Activated CD8-positive, alpha-beta T cell treated with anti-CD3 and anti-CD28 coated beads for 36 hours (primary cell): ENCODE data around the gene RAB1B. TPM values are rescaled to one million over a fixed set of nuclear protein-coding genes. Genes with fewer than 3 reads are reported as not detected.

Source experiments
- ATAC-seq: fragments of 200-7000 bp; cut with Tn5 transposase; one replicate; pipeline ENCODE4 v1.10.0; 2021; ENCODE audit warnings: mild to moderate bottlenecking, moderate library complexity
- CTCF ChIA-PET: fragments of 350-600 bp; sonication (Branson Sonifier 250); formaldehyde crosslinking; loops from one replicate; lab custom pipeline; 2021; ENCODE audit warnings: antibody characterized with exemption; lab: Charles Lee
- POLR2A ChIA-PET: fragments of 350-600 bp; sonication (Branson Sonifier 250); formaldehyde crosslinking; loops from one replicate; lab custom pipeline; 2021; ENCODE audit warnings: antibody characterized with exemption; lab: Charles Lee
- DNase-seq: peaks from one replicate; pipeline ENCODE4 v3.0.0-alpha.2; 2020
- H3K27ac Mint-ChIP-seq: one replicate; pipeline ENCODE4 v1.8.0; 2021; ENCODE audit warnings: mild to moderate bottlenecking, mixed read lengths
- H3K27me3 Mint-ChIP-seq: one replicate; pipeline ENCODE4 v1.8.0; 2021; ENCODE audit warnings: mixed read lengths
- H3K36me3 Mint-ChIP-seq: one replicate; pipeline ENCODE4 v1.8.0; 2021; ENCODE audit warnings: low read depth, mixed read lengths
- H3K4me1 Mint-ChIP-seq: one replicate; pipeline ENCODE4 v1.8.0; 2021; ENCODE audit warnings: low read depth, mixed read lengths
- H3K4me3 Mint-ChIP-seq: one replicate; pipeline ENCODE4 v1.8.0; 2021; ENCODE audit warnings: mild to moderate bottlenecking, moderate library complexity, mixed read lengths
- H3K9me3 Mint-ChIP-seq: one replicate; pipeline ENCODE4 v1.8.0; 2021; ENCODE audit warnings: mixed read lengths
- intact Hi-C: fragments of 100-400 bp; cut with micrococcal nuclease; formaldehyde crosslinking; loops from one replicate; pipeline ENCODE4 v1.10.0; 2022
- total RNA-seq, 2 experiments: library from RNA; stranded (reverse); gene quantifications; one replicate each; pipeline ENCODE4 v1.2.3, GENCODE V29; 2021
- TF ChIP-seq, protein P1 (sequence below): fragments of 200-600 bp; IDR thresholded peaks from one replicate; pipeline ENCODE4 v1.8.0; 2022; ENCODE audit warnings: antibody characterized with exemption, mild to moderate bottlenecking

RAB1B gene
- total RNA-seq, 2 experiments from 2014 or later: 97.9 to 98.2 TPM

DNA sequence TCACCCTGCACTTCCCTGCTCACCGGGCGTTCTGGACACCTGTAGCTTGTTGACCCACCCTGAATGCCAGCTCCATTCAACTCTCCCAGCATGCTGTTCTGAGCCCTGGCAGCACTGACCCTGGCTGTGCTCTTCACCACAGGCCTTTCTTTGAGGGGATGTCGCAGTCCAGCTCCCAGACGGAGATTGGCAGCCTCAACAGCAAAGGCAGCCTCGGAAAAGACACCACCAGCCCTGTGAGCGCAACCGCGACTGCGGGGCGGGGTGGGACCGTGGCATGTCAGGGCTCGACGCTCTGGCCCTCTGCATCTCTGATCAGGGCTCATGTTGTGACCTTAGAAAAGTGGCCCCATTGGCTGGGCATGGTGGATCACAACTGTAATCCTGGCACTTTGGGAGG is 47.4 kb upstream of the RAB1B start:
- peak overlapping the region; percentile 97 for H3K27ac Mint-ChIP-seq
- H3K27me3 Mint-ChIP-seq: no peaks in the 10 kb centered on the region
- DNase-seq: no peak
- no peaks in the 10 kb centered on the region for H3K9me3 Mint-ChIP-seq
- no peak for ATAC-seq
- intact Hi-C loops: loop anchor here (5.0 kb wide), 1 partner anchor 61 kb away; no protein-coding TSS in a partner anchor
- POLR2A ChIA-PET: no interaction called here
- CTCF ChIA-PET: interaction anchor here (1.3 to 2.0 kb wide), 4 partner anchors 11 to 150 kb away, joined by 3 to 9 read pairs (median 5); partner anchors contain the start of gene PACS1
- H3K4me1 Mint-ChIP-seq: peaks cover 16% of the 10 kb centered on the region
- no peak overlapping the region for H3K4me3 Mint-ChIP-seq
- H3K36me3 Mint-ChIP-seq: peaks cover 9% of the 10 kb centered on the region
- TF ChIP-seq, protein P1, sequence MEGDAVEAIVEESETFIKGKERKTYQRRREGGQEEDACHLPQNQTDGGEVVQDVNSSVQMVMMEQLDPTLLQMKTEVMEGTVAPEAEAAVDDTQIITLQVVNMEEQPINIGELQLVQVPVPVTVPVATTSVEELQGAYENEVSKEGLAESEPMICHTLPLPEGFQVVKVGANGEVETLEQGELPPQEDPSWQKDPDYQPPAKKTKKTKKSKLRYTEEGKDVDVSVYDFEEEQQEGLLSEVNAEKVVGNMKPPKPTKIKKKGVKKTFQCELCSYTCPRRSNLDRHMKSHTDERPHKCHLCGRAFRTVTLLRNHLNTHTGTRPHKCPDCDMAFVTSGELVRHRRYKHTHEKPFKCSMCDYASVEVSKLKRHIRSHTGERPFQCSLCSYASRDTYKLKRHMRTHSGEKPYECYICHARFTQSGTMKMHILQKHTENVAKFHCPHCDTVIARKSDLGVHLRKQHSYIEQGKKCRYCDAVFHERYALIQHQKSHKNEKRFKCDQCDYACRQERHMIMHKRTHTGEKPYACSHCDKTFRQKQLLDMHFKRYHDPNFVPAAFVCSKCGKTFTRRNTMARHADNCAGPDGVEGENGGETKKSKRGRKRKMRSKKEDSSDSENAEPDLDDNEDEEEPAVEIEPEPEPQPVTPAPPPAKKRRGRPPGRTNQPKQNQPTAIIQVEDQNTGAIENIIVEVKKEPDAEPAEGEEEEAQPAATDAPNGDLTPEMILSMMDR: no peak

DNA sequence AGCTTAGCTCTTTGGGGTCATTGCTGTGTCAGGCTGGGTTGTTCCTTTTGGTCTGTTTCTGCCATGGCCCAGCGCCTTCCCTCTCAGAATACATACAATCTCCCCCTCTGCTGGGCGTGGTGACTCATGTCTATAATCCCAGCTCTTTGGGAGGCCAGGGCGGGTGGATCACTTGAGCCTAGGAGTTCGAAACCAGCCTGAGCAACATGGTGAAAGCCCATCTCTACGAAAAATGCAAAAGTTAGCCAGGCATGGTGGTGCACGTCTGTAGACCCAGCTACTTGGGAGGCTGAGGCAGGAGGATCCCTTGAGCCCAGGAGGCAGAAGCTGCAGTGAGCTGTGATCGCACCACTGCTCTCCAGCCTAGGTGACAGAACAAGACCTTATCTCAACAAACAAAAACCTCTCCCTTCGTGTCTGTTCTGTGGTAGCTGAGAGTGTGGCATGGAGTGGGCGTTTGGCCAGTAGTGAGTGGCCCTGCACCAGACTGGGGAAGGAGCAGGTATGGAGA is 46.7 kb upstream of the RAB1B start:
- DNase-seq (peak; percentile 52), ATAC-seq (peak; percentile 4)
- peak overlapping the region; percentile 20 for H3K4me3 Mint-ChIP-seq
- intact Hi-C loops: loop anchor here (5.0 kb wide), 1 partner anchor 61 kb away; no protein-coding TSS in a partner anchor
- no peaks in the 10 kb centered on the region for H3K9me3 Mint-ChIP-seq
- TF ChIP-seq, protein P1: no peak
- H3K36me3 Mint-ChIP-seq: peaks cover 9% of the 10 kb centered on the region
- peak overlapping the region; percentile 97 for H3K27ac Mint-ChIP-seq
- ChIA-PET POLR2A (interaction anchor here (0.5 to 1.4 kb wide), 7 partner anchors 33 to 316 kb away, joined by 3 to 6 read pairs (median 3); partner anchors contain the start of gene RAB1B), CTCF (interaction anchor here (0.7 to 3.6 kb wide), 26 partner anchors 8 to 153 kb away, joined by 3 to 19 read pairs (median 4); partner anchors contain the start of genes PACS1, RIN1 and YIF1A)
- H3K27me3 Mint-ChIP-seq: no peaks in the 10 kb centered on the region
- H3K4me1 Mint-ChIP-seq: peaks cover 20% of the 10 kb centered on the region

DNA sequence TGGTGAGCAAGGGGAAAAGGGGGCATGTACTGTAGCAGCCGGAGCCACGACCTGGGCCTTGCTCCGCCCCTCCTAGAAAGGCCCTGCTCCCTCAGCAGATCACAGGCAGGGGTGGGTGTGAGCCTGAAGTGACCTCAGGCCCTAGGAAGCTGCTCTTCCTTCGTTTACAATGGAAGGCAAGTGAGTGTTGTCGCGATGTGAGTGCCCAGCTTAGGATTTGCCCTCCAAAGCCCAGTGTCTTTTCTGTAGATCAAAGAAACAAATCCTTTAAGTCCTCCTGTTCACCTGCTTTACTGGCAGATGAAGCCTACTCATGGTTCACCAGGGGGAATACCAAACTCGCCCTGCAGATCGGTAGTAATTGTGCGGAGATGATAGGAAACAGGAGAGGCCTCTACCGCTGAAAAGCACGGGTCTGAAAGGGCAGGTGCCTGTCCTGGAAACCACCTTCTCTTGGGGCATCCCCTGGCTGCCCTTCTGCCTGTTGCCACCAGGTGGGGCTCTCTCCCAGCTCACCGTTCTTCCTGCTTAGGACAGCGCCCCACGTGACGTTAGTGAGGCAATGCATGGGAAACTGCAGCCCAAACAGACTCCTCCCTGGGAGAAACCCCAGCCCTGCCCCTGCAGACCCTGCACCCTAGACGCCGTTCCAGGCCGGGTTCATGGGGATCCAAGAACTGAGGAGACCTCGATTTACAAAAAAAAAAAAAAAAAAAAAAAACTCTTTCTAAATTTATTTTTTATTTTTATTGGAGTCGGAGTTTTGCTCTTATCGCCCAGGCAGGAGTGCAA is 45.9 kb upstream of the RAB1B start:
- CTCF ChIA-PET: interaction anchor here (0.7 to 3.6 kb wide), 26 partner anchors 9 to 154 kb away, joined by 3 to 19 read pairs (median 4); partner anchors contain the start of genes PACS1, RIN1 and YIF1A
- H3K4me3 Mint-ChIP-seq: peak overlapping the region; percentile 20

DNA sequence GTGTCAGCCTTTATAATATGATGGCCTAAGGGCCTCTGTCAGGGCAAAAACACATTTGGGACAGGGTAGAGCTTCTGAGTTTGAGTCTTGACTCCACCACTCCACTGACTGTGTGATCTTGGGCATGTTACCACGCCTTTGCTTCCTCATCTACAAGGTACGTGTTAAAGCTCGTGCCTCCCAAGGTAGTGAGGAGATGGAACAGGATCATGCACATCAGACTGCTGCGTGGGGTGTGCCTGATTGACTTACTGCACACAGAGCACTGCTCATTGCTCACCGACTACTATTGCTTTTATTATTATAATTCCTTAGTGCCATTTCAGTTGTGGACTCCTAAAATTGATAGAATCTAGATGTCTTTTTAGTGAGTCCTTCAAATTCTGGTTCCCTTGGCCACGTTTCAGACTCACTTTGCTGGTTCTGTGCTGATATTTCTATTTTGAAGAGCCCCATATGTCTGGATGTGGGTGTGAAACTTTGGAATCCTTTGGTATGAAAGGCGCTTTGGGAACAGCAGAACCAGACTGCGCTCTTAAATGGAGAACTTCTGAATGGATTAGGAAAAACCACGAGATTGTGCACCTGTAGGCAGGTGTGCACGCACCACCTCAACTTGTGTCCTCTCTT is 44.1 kb upstream of the RAB1B start:
- intact Hi-C loops: loop anchor here (5.0 kb wide), 1 partner anchor 58 kb away; no protein-coding TSS in a partner anchor
- TF ChIP-seq, protein P1: no peak
- peaks cover 20% of the 10 kb centered on the region for H3K4me1 Mint-ChIP-seq
- ATAC-seq (no peak), DNase-seq (no peak)
- no peaks in the 10 kb centered on the region for H3K27me3 Mint-ChIP-seq
- CTCF ChIA-PET: interaction anchor here (1.0 to 3.6 kb wide), 4 partner anchors 34 to 58 kb away, joined by 4 to 19 read pairs (median 8); no protein-coding TSS in a partner anchor
- POLR2A ChIA-PET: interaction anchor here (1.1 kb wide), 1 partner anchor 60 kb away, joined by 3 read pairs; no protein-coding TSS in a partner anchor
- H3K27ac Mint-ChIP-seq: no peak overlapping the region
- no peak overlapping the region for H3K4me3 Mint-ChIP-seq
- H3K36me3 Mint-ChIP-seq: peaks cover 12% of the 10 kb centered on the region
- no peaks in the 10 kb centered on the region for H3K9me3 Mint-ChIP-seq

More for the DNA sequence above, 45.9 kb upstream of the RAB1B start:
- Mint-ChIP-seq H3K4me1 (peaks cover 20% of the 10 kb centered on the region), H3K27me3 (no peaks in the 10 kb centered on the region), H3K36me3 (peaks cover 9% of the 10 kb centered on the region), H3K9me3 (no peaks in the 10 kb centered on the region), H3K27ac (peak overlapping the region; percentile 97)
- DNase-seq (peak; percentile 97), ATAC-seq (peak; percentile 97)
- POLR2A ChIA-PET: interaction anchor here (0.6 to 1.4 kb wide), 9 partner anchors 32 to 123 kb away, joined by 3 to 6 read pairs (median 3); partner anchors contain the start of gene RAB1B
- intact Hi-C loops: loop anchor here (5.0 kb wide), 1 partner anchor 60 kb away; no protein-coding TSS in a partner anchor
- TF ChIP-seq, protein P1: peak; percentile 99
